ENCODE data around the gene PARD3.

The PARD3 gene

DNA sequence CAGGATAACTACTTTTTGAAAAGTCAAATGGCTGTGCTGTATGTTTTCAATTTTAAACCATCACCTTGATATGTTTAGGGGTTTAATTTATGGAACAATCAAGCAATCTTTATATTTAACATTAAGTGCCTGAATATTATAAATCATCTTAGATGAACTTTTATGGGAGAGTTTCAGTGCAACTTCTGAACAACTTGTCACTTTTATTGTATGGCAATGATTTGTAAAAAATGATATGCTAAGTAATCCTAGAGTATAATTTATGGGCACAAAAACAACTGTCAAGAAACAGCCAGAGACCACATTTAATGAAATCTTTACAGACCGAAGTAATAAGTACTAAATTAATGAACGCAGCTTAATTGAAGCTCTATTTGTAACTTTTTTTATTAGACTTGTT lies 498.9 kb downstream of the PARD3 start:
- H3K9ac ChIP-seq (ENCODE audit: low read length): no peak overlapping the region
- H3K4me1 ChIP-seq (ENCODE audit: insufficient read depth, low read length): peaks cover 7% of the 10 kb centered on the region
- H3K27me3 ChIP-seq (ENCODE audit: control insufficient read depth in 1 of 2, insufficient read depth in 2 of 2, low read length in 2 of 2): no peaks in the 10 kb centered on the region
- no peak overlapping the region for H3K4me3 ChIP-seq (ENCODE audit: low read depth in 1 of 2, low read length in 2 of 2)
- no peaks in the 10 kb centered on the region for H3K36me3 ChIP-seq (ENCODE audit: insufficient read depth, low read length)
- H3K9me3 ChIP-seq (ENCODE audit: low read length): no peaks in the 10 kb centered on the region
- H3K27ac ChIP-seq (ENCODE audit: low read depth, low read length): no peak overlapping the region

DNA sequence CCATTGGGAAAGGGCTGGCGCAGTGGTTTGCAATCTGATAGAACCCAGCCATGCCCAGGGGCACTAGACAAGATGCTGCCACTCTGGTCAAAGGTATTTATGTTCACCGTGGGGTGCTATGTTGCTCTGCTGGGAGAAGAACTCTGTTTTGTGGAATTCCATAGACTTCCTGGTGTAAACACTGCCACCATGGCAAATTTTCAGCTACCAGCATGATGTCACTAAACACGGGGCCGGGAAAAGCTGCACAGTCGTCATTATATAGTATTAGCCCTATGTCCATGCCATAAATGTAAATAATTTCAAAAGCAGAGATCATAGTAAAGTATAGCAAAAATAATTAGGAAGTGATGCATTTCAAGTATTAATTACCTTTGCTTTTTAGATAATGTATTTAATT lies 500.6 kb downstream of the PARD3 start:
- Histone ChIP-seq H3K9ac (ENCODE audit: low read length) (no peak overlapping the region), H3K4me3 (ENCODE audit: low read depth in 1 of 2, low read length in 2 of 2) (no peak overlapping the region), H3K9me3 (ENCODE audit: low read length) (no peaks in the 10 kb centered on the region), H3K36me3 (ENCODE audit: insufficient read depth, low read length) (no peaks in the 10 kb centered on the region), H3K27ac (ENCODE audit: low read depth, low read length) (no peak overlapping the region), H3K4me1 (ENCODE audit: insufficient read depth, low read length) (peaks cover 2% of the 10 kb centered on the region), H3K27me3 (ENCODE audit: control insufficient read depth in 1 of 2, insufficient read depth in 2 of 2, low read length in 2 of 2) (no peaks in the 10 kb centered on the region)

GRCh38 chr10:34313888-34314287 lies 501.2 kb downstream of the PARD3 start:
- H3K9ac ChIP-seq (ENCODE audit: low read length): no peak overlapping the region
- H3K4me3 ChIP-seq (ENCODE audit: low read depth in 1 of 2, low read length in 2 of 2): no peak overlapping the region
- H3K27ac ChIP-seq (ENCODE audit: low read depth, low read length): no peak overlapping the region
- no peaks in the 10 kb centered on the region for H3K36me3 ChIP-seq (ENCODE audit: insufficient read depth, low read length)
- no peaks in the 10 kb centered on the region for H3K9me3 ChIP-seq (ENCODE audit: low read length)
- H3K27me3 ChIP-seq (ENCODE audit: control insufficient read depth in 1 of 2, insufficient read depth in 2 of 2, low read length in 2 of 2): no peaks in the 10 kb centered on the region
- H3K4me1 ChIP-seq (ENCODE audit: insufficient read depth, low read length): no peaks in the 10 kb centered on the region

GRCh38 chr10:34313353-34313752 lies 501.7 kb downstream of the PARD3 start:
- Histone ChIP-seq H3K4me3 (ENCODE audit: low read depth in 1 of 2, low read length in 2 of 2) (no peak overlapping the region), H3K9ac (ENCODE audit: low read length) (no peak overlapping the region), H3K36me3 (ENCODE audit: insufficient read depth, low read length) (no peaks in the 10 kb centered on the region), H3K4me1 (ENCODE audit: insufficient read depth, low read length) (no peaks in the 10 kb centered on the region), H3K9me3 (ENCODE audit: low read length) (no peaks in the 10 kb centered on the region), H3K27me3 (ENCODE audit: control insufficient read depth in 1 of 2, insufficient read depth in 2 of 2, low read length in 2 of 2) (no peaks in the 10 kb centered on the region), H3K27ac (ENCODE audit: low read depth, low read length) (no peak overlapping the region)

DNA sequence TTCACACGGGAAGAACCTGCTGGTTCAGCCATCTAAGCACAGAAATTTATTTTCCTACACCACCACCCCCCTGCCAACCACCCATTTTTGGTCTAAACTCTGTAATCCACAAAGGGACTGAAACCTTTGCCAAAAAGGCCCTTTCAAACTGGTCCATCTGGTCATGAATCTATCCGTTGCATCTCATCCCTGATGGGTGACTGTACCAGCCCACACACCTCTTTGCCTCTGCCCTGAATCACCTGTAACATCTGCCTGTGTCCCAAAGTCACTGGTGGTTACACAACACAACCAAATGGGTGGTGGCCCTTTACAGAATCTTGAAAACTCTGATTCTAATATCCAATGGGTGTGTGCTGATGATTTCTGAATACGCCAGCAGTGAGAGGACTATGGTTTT lies 503.4 kb downstream of the PARD3 start:
- Histone ChIP-seq H3K27ac (ENCODE audit: low read depth, low read length) (no peak overlapping the region), H3K4me1 (ENCODE audit: insufficient read depth, low read length) (no peaks in the 10 kb centered on the region), H3K4me3 (ENCODE audit: low read depth in 1 of 2, low read length in 2 of 2) (no peak overlapping the region), H3K9me3 (ENCODE audit: low read length) (no peaks in the 10 kb centered on the region), H3K36me3 (ENCODE audit: insufficient read depth, low read length) (peaks cover 7% of the 10 kb centered on the region), H3K9ac (ENCODE audit: low read length) (no peak overlapping the region), H3K27me3 (ENCODE audit: control insufficient read depth in 1 of 2, insufficient read depth in 2 of 2, low read length in 2 of 2) (no peaks in the 10 kb centered on the region)

DNA sequence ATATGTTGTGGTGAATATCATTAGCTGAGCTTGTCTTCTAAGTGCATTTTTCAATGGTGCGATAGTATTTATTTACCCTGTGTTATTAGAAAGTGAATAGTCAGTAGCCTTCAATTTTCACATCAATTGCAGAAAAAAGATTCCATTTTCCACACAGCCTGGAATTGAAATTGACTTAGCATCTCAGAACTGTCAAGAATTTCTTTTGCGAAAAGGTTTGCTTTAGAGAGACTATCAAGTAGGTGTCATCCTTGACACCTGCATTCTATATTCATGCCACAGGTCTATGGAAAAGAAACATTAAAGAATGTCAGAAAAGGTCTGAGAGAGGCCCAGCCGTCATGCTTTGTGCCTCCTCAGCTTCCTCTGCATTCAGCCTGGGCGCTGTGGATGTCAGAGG lies 504.9 kb downstream of the PARD3 start:
- Histone ChIP-seq H3K4me3 (ENCODE audit: low read depth in 1 of 2, low read length in 2 of 2) (no peak overlapping the region), H3K27me3 (ENCODE audit: control insufficient read depth in 1 of 2, insufficient read depth in 2 of 2, low read length in 2 of 2) (no peaks in the 10 kb centered on the region), H3K9ac (ENCODE audit: low read length) (no peak overlapping the region), H3K36me3 (ENCODE audit: insufficient read depth, low read length) (peaks cover 7% of the 10 kb centered on the region), H3K27ac (ENCODE audit: low read depth, low read length) (no peak overlapping the region), H3K4me1 (ENCODE audit: insufficient read depth, low read length) (no peaks in the 10 kb centered on the region), H3K9me3 (ENCODE audit: low read length) (no peaks in the 10 kb centered on the region)

- Histone ChIP-seq H3K9ac (ENCODE audit: low read length) (no peak overlapping the region), H3K4me3 (ENCODE audit: low read depth in 1 of 2, low read length in 2 of 2) (no peak overlapping the region), H3K4me1 (ENCODE audit: insufficient read depth, low read length) (no peaks in the 10 kb centered on the region), H3K27ac (ENCODE audit: low read depth, low read length) (no peak overlapping the region), H3K27me3 (ENCODE audit: control insufficient read depth in 1 of 2, insufficient read depth in 2 of 2, low read length in 2 of 2) (no peaks in the 10 kb centered on the region), H3K36me3 (ENCODE audit: insufficient read depth, low read length) (peaks cover 7% of the 10 kb centered on the region), H3K9me3 (ENCODE audit: low read length) (no peaks in the 10 kb centered on the region)
Measured at GRCh38 chr10:34305189-34305588, 509.9 kb downstream of the PARD3 start.

- no peak overlapping the region for H3K27ac ChIP-seq (ENCODE audit: low read depth, low read length)
- no peak overlapping the region for H3K4me3 ChIP-seq (ENCODE audit: low read depth in 1 of 2, low read length in 2 of 2)
- H3K4me1 ChIP-seq (ENCODE audit: insufficient read depth, low read length): no peaks in the 10 kb centered on the region
- no peak overlapping the region for H3K9ac ChIP-seq (ENCODE audit: low read length)
- no peaks in the 10 kb centered on the region for H3K9me3 ChIP-seq (ENCODE audit: low read length)
- H3K36me3 ChIP-seq (ENCODE audit: insufficient read depth, low read length): peaks cover 7% of the 10 kb centered on the region
- no peaks in the 10 kb centered on the region for H3K27me3 ChIP-seq (ENCODE audit: control insufficient read depth in 1 of 2, insufficient read depth in 2 of 2, low read length in 2 of 2)
Measured at GRCh38 chr10:34303022-34303421, 512.1 kb downstream of the PARD3 start.

DNA sequence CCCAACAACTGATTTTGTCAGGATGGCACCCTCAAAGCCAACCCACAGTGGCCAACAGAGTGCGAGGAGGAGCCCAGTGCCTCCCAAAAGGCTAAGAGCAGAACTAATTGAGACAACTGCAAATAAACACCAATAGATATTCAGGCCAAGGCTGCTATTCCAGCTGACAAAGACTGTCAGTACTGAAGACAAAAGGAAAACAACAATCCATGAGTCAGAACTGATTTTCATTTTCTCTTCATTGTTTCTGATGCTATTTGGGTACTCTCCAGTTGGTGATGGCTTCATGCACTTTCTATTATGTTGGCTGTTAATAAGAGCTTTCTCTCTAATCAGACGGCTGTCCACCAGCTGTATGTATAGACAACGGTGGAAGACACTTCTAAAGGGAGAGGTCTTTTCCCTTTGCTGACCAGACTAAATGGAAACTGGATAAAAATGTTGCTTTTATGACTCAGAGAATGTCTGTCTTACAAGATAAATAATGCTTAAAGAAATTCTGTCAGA lies 515.9 kb downstream of the PARD3 start:
- H3K27ac ChIP-seq (ENCODE audit: low read depth, low read length): no peak overlapping the region
- no peaks in the 10 kb centered on the region for H3K27me3 ChIP-seq (ENCODE audit: control insufficient read depth in 1 of 2, insufficient read depth in 2 of 2, low read length in 2 of 2)
- H3K9me3 ChIP-seq (ENCODE audit: low read length): no peaks in the 10 kb centered on the region
- H3K36me3 ChIP-seq (ENCODE audit: insufficient read depth, low read length): no peaks in the 10 kb centered on the region
- H3K4me3 ChIP-seq (ENCODE audit: low read depth in 1 of 2, low read length in 2 of 2): no peak overlapping the region
- peaks cover 6% of the 10 kb centered on the region for H3K4me1 ChIP-seq (ENCODE audit: insufficient read depth, low read length)
- no peak overlapping the region for H3K9ac ChIP-seq (ENCODE audit: low read length)

DNA sequence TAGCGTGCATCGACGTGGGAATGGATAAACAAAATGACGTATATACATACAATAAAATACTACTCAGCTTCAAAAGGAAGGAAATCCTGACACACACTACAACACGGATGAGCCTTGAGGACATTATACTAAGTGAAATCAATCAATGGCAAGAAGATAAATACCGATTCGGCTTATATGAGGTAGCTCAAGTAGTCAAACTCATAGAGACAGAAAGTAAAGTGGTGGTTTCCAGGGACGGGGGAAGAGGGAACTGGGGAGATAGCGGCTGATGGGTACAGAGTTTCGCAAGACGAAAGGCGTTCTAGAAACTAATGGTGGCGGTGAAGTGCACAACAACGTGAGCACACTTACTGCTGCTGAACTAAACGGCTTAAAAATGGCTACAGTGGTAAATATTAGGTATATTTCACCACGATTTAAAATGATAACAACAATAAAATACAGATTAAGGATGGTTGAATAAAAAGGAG lies 516.7 kb downstream of the PARD3 start:
- Histone ChIP-seq H3K4me3 (ENCODE audit: low read depth in 1 of 2, low read length in 2 of 2) (no peak overlapping the region), H3K4me1 (ENCODE audit: insufficient read depth, low read length) (peaks cover 6% of the 10 kb centered on the region), H3K27me3 (ENCODE audit: control insufficient read depth in 1 of 2, insufficient read depth in 2 of 2, low read length in 2 of 2) (no peaks in the 10 kb centered on the region), H3K9ac (ENCODE audit: low read length) (no peak overlapping the region), H3K27ac (ENCODE audit: low read depth, low read length) (no peak overlapping the region), H3K36me3 (ENCODE audit: insufficient read depth, low read length) (no peaks in the 10 kb centered on the region), H3K9me3 (ENCODE audit: low read length) (no peaks in the 10 kb centered on the region)

DNA sequence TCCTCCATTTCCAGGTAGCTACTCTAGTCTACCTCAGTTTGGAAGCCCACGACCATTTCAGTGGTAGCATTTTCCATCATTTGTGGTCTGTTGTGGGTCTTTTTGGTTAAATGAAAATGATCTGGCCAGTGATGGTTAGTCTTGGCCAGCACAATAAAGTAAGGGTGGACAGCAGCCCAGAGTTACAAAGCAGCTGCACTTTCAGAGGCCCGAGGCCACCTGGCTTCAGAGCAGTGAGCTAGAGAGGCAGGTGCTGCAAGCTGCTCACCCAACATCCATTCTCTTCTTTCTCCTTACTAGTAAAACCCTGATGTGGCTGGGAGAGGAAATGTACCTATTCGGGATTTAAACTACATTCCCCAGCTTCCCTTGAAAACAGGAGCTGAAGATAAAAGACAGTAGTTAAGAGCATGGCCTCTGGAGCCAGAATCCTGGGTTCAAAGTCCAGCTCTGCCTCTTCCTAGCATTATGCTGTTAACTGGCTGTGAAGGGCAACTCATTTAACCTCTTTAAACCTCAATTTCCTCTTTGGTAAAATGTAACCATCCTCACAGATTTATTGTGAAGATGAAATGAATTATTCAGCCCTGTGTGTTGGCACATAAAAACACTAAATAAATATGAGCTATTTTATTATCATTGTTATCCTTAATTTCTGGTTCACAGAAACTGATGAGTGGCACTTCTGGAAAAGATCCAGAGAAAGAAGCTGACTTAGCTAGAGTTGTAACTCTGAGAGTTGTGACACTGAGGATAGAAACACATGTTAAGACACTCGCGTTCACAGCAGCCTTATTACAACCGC lies 517.4 kb downstream of the PARD3 start:
- Histone ChIP-seq H3K36me3 (ENCODE audit: insufficient read depth, low read length) (no peaks in the 10 kb centered on the region), H3K9ac (ENCODE audit: low read length) (no peak overlapping the region), H3K4me1 (ENCODE audit: insufficient read depth, low read length) (peaks cover 6% of the 10 kb centered on the region), H3K9me3 (ENCODE audit: low read length) (no peaks in the 10 kb centered on the region), H3K27ac (ENCODE audit: low read depth, low read length) (no peak overlapping the region), H3K27me3 (ENCODE audit: control insufficient read depth in 1 of 2, insufficient read depth in 2 of 2, low read length in 2 of 2) (no peaks in the 10 kb centered on the region), H3K4me3 (ENCODE audit: low read depth in 1 of 2, low read length in 2 of 2) (no peak overlapping the region)

DNA sequence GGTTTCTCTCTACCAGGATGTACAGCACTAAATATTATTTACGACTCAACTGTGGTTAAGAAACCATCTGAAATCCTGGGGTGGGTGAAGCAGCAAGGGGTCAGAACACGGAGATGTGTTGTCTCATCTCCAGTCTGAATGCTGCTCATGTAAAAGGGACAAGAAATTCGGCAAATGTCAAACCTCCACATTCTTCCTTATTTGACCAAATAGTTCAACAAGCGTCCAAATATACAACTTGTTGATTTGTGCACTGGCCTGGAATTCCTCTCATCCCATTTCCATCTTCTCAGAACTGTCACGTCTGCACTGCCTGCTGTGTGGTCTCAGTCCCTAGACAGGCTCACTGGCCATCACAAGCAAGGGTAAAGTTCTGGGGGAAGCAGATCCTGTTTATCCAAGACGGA lies 520.0 kb downstream of the PARD3 start:
- Histone ChIP-seq H3K27ac (ENCODE audit: low read depth, low read length) (no peak overlapping the region), H3K4me1 (ENCODE audit: insufficient read depth, low read length) (peaks cover 17% of the 10 kb centered on the region), H3K36me3 (ENCODE audit: insufficient read depth, low read length) (no peaks in the 10 kb centered on the region), H3K4me3 (ENCODE audit: low read depth in 1 of 2, low read length in 2 of 2) (no peak overlapping the region), H3K9ac (ENCODE audit: low read length) (no peak overlapping the region), H3K9me3 (ENCODE audit: low read length) (no peaks in the 10 kb centered on the region), H3K27me3 (ENCODE audit: control insufficient read depth in 1 of 2, insufficient read depth in 2 of 2, low read length in 2 of 2) (no peaks in the 10 kb centered on the region)

All from muscle layer of colon (tissue), 2 donors.